ENCODE measurements around the gene PRCP.
A peak's percentile ranks its signal among the peaks of the same experiment; 100 is the strongest.
"Not testable (repeated sequence)": the region's sequence is repeated elsewhere in the genome, so short reads cannot be mapped to it uniquely, and the experiment has no call there.

PRCP gene

DNA sequence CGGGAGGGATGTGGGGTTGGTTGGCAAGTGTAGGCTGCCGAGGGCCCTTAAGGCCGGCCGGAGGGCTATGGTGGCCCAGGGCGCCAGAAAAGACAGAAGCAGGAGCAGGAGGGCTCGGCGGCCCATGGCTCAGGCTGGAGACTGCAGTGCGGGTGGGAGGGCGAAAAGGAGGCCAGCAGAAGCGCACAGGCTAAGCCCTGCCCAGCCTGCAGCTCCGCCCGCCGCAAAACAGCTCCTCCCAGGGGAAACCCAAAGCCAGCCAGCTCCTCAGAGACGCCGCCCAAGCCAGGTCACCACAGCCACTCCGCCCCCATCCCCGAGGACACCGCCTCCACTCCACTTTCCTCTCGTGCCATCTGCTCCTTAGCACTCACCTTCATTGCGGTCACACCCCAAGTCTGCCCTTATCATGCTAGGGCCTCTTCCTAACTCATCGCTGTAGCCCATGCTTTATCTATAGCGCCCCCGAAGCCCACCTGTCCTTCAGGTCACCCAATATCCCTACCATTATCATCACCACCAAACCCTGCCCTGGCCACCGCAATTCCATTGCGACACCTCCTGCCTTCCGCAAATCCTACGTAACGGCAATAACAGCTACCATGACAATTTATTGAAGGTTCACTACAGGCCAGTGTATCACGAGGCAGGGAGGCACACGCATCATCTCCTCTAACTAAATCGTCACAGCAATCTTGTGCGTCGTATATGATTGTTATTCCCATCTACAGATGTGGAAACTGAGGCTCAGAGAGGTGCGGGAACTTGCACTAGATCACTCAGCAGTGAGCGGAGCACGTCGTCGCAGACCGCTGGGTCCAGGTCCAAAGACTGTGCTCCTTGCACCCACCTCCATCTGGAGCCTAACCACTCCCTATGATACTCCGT is at the start of gene PRCP:
Gene PRCP, minus strand, starts transcription at position 154 of the 888 bp plus-strand sequence. Its CDS starts 28 bp downstream, at position 126.
- peak; percentile 84 to 87 (median 84) for DNase-seq (ENCODE audit: low read depth in 3 of 3)

DNA sequence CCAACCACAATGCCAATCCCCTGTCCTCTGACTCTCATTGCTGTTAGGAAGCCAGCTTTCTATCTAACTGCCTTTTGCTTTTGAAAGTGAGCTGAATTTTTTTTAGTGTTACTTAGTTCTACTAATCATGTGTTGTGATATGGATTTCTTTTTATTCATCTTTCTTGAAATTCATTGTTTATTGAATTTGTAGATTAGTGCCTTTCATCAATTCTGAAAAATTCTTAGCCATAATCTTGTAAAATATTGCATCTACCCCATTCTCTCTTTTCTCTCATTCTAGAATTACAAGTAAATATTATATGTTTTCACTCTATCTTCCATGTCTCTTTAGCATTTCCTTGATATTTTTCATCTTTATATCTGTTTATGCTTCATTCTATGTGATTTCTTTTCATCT is 49.1 kb upstream of the PRCP start:
- no peak for DNase-seq (ENCODE audit: low read depth in 3 of 3)

DNA sequence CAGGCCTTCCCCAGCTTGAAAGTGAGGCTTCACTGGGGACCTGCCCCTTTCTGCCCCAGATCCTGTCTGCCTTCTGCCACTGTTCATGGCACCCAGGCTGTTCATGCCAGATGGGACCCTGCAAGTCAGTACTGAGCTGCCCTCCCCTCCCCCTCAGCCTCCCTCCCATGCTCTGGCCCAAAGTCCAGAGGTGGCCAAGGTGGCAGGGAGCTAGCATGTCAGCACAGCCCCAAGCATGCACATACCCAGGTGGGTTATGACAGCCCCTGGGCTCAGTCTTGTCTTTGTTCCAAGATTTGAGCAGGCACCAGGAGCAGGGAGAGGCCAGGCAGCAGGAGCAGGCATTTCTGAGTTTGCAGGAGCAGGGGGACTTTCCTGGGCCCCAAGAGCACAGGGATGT is 45.5 kb upstream of the PRCP start:
- no peak for DNase-seq (ENCODE audit: low read depth in 3 of 3)

DNA sequence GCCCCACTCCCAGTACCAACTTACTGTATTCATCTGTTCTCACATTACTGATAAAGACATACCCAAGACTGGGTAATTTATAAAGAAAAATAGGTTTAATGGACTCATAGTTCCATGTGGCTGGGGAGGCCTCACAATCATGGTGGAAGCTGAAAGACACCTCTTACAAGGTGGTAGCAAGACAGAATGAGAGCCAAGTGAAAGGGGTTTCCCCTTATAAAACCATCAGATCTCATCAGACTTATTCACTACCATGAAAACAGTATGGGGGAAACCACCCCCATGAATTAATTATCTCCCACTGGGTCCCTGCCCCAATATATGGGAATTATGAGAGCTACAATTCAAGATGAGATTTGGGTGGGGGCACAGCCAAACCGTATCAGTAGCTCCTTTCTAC is 44.8 kb upstream of the PRCP start:
- not testable (repeated sequence) for DNase-seq (ENCODE audit: low read depth in 3 of 3)

DNA sequence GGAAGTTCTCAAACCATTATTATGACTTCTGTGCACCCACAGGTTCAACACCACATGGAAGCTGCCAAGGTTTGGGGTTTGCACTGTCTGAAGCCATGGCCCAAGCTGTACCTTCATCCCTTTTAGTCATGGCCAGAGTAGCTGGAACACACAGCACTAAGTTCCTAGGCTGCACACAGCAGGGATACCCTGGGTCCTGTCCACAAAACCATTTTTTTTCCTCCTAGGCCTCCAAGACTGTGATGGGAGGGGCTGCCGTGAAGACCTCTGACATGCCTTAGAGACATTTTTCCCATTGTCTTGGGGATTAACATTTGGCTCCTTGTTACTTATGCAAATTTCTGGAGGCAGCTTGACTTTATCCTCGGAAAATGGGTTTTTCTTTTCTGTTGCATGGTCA is 44.0 kb upstream of the PRCP start:
- no peak for DNase-seq (ENCODE audit: low read depth in 3 of 3)

DNA sequence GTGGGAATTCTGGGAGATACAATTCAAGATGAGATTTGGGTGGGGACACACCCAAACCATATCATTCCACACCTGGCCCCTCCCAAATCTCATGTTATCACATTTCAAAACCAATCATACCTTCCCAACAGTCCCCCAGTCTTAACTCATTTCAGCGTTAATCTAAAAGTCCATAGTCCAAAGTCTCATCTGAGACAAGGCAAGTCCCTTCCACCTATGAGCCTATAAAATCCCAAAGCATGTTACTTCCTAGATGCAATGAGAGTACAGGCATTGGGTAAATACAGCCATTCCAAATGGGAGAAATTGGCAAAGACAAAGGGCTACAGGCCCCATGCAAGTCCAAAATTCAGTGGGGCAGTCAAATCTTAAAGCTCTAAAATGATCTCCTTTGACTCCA is 43.2 kb upstream of the PRCP start:
- DNase-seq (ENCODE audit: low read depth in 3 of 3): not testable (repeated sequence)

DNA sequence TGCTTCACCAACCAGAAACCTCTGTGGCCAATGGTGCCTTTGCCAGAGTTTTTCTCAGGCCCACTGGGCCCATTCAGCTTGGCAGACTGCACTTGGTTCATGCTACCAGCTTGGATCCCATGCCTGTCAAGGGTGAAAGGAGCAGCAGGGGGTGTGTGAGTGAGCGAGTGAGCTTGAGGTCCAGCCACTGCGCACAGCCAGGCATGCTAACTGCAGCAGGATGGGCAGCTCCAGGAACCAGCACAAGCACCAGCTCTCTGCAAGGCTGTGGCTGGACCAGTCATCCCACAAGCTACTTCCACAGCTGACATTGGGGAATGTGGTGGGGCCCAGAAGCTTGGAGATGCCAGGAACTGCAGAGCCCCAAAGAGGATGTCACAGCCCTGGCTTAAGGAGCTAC is 42.1 kb upstream of the PRCP start:
- DNase-seq (ENCODE audit: low read depth in 3 of 3): no peak

DNA sequence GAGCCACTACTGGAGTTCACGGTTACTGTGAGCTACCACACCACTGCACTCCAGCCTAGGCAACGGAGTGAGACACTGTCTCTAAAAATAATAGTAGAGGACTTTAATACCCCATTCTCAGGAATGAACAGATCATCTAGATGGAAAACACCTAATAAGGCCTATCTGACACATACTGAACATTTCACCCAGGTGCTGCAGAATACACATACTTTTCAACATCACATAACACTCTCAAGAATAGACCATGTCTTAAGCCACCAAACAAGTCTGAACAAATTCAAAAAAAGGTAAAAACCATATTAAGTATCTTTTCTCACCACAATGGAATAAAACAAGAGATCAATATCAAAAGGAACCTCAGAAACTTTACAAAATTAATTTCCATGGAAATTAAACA is 39.2 kb upstream of the PRCP start:
- DNase-seq (ENCODE audit: low read depth in 3 of 3): no peak

DNA sequence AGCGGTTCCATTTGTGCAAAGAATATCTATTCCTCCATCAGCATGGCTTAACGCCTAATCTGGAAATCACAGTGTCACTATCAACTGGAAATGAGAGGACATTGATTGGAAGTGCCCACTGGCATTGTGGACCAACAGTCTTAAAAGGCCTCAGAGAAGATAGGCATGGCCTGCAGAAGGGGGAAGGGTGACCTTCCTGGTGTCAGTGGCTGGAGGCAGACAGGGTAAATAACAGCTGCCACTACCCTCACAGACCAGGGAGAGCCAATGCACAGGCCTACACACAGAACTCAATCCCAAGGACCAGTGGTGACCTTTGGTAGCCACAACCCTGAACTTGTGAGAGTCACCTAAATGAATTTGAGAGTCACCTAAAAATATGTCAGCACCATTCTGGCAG is 37.3 kb upstream of the PRCP start:
- no peak for DNase-seq (ENCODE audit: low read depth in 3 of 3)

DNA sequence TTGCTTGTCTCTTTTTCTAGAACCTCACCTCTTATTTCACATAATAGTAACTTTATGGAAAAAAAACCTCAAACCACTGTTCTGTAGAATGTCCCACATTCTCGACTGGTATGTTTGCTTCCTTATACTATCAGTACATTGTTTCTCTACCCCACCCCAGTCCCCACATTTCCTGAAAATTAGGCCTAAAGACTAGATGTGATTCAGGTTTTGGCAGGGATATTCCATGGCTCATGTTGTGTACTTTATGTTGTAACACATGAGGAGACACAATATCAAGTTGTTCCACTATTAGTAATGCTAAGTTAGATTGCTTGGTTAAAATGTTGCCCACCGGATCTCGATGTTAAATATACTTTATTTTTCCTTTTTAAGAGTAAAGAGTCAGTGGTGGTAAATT is 36.0 kb upstream of the PRCP start:
- DNase-seq (ENCODE audit: low read depth in 3 of 3): no peak

DNA sequence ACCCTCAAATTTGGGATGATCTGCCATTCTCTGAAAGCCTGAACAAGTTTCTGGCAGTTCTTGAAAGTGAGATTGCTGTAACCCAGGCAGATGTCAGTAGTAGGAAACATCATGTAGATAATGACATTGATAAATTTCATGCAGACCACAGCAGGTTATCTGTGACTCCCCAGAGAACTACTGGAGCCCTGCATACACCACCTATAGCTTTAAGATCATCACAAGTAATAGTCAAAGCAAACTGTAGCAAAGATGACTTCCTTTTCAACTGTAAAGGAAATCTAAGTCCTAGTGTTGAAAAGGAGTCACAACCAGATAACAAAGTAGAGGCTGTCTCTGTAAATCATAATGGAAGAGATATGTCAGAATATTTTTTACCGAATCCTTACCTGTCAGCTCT is 32.3 kb upstream of the PRCP start:
- DNase-seq (ENCODE audit: low read depth in 3 of 3): no peak

DNA sequence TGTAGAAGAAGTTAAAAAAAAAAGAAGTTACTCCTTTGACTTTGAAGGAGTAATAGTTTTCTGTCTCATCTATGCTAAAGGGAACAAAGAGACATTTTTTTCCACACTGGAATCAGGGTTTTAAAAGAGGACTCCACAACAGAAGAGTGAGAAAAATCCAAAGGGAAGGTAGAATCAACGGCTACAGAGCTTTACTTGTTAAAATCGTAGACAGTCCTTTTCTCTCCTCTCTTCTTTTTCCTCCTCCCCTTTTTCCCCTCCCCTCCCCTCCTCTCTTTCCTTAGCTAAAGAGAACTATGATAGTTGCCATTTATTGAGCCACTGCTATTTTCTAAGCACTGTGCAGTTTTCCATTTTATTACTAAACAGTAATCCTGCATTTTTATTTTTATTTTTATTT is 30.5 kb upstream of the PRCP start:
- DNase-seq (ENCODE audit: low read depth in 3 of 3): no peak

DNA sequence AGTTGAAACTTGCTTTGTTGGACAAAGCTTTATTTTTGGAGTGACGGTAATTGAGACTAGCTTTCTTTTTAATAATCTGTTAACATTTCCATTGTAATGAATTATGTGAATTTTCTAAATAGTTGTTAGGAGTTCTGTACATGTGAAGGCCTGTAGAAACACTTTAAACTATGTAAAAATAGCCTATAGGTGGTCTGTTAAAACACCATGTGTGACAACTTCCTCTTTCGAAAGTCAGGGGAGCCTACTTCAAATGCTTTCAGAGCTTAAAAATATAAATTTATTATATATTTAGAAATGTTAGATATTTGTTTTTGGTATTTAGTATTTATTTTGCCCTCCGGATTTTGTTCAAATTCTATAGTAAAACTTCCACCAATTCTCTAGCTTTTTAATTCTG is 30.0 kb upstream of the PRCP start:
- DNase-seq (ENCODE audit: low read depth in 3 of 3): no peak

DNA sequence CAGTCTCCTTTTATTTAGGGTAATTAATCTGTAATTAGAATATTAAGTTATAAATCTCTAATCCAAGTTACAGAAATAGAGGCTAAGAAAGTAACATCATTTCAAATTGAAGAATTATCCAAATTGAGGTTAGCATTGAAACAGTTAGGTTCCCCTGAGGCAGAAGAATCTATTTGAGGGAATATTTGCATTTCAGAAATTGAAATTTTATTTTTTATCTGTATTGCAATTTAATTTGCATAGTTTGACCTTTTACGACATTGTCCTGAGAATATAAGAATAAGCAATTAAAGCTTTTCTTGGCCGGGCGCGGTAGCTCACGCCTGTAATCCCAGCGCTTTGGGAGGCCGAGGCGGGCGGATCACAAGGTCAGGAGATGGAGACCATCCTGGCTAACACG is 28.9 kb upstream of the PRCP start:
- DNase-seq (ENCODE audit: low read depth in 3 of 3): no peak

DNA sequence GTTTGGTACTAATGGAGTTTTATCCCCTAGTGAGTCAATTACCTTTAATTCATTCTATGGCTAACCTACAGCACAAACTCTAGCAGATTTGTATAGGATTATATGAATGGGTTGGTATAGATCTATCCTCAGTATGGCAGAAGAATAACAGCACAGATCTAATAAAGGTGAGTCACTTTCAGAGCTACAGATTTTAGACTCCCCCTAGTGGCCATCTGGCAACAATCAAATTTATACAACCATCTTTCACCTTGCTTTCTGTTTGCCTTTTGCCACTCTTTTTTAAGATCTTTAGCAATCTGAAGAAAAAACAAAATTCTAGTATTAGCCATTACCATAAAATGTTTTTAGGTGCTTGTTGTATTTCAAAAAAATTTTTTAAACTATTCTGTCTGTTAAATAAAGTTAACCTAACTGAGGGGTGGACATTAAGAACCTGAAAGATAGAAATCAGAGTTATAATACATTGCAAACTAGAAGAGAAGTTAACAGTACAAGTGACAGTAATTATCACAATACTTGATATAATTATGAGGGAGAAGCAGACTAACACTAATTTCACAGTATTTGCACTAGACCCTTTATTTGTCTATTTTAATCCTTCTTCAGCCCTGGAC is 27.1 kb upstream of the PRCP start:
- DNase-seq (ENCODE audit: low read depth in 3 of 3): peak in 1 of 3 experiments; percentile 20

DNA sequence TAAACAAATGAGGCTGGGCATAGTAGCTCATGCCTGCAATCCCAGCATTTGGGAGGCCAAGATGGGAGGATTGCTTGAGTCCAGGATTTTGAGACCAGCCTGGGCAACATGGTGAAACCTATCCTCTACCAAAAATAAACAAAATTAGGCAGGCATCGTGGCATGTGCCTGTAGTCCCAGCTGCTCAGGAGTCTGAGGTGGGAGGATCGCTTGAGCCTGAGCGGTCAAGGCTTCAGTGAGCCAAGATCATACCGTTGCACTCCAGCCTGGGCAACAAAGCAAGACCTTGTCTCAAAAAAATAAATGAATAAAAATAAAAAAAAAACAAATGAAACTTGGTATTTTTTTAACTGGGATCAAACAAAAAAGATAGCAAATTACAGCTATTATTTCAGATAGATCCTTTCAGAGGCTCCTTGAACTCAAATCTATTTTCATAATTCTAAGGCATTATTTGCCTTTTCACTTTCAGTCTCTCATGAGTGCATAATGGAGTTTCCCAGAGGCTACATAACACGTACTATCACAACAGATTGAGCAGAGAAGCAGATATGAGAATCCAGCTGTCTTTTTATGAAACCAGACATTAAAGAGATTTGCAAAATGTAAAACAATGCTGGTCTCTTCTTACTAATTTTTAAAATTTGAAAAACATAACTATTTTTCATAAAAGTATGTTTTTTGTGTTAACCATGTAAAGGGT is 24.4 kb upstream of the PRCP start:
- DNase-seq (ENCODE audit: low read depth in 3 of 3): no peak

DNA sequence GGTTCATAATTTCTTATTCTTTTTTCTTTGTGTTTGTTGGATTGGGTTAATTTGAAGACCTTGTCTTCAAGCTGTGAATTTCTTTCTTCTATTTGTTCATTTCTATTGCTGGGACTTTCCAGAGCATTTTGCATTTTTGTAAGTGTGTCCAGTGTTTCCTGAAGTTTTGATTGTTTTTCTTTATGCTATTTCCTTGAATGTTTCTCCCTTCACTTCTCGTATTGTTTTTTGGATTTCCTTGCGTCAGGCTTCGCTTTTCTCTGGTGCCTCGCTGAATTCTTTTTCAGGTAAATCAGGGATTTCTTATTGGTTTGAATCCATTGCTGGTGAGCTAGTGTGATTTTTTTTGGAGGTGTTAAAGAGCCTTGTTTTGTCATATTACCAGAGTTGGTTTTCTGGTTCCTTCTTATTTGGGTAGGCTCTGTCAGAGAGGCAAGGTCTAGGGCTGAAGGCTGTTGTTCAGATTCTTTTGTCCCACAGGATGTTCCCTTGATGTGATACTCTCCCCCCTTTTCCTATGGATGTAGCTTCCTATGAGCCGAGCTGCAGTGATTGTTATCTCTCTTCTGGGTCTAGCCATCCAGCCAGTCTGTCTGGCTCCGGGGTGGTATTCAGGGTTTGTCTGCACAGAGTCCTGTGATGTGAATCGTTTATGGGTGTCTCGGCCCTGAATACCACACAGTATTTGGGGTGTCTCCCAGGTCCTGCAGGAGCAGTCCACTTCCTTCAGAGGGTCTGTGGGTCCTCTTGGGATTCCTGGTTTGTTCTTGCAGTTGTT is 22.4 kb upstream of the PRCP start:
- not testable (repeated sequence) for DNase-seq (ENCODE audit: low read depth in 3 of 3)

DNA sequence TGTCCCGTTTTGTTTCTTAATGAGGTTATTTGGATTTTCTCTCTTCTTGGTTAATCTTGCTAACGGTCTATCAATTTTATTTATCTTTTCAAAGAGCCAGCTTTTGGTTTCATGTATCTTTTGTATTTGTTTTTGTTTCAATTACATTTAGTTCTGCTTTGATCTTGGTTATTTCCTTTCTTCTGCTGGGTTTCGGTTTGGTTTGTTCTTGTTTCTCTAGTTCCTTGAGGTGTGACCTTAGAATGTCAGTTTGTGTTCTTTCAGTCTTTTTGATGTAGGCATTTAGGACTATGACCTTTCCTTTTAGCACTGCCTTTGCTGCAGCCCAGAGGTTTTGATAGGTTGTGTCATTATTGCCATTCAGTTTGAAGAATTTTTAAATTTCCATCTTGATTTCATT is 20.0 kb upstream of the PRCP start:
- not testable (repeated sequence) for DNase-seq (ENCODE audit: low read depth in 3 of 3)

DNA sequence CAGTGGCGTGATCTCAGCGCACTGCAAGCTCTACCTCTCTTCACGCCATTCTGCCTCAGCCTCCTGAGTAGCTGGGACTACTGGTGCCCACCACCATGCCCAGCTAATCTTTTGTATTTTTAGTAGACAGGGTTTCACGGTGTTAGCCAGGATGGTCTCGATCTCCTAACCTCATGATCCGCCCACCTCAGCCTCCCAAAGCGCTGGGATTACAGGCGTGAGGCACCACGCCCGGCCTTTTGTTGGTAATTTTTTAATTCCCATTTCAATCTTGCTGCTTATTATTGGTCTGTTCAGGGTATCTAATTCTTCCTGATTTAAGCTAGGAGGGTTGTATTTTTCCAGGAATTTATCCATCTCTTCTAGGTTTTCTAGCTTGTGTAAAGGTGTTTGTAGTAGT is 19.6 kb upstream of the PRCP start:
- not testable (repeated sequence) for DNase-seq (ENCODE audit: low read depth in 3 of 3)

DNA sequence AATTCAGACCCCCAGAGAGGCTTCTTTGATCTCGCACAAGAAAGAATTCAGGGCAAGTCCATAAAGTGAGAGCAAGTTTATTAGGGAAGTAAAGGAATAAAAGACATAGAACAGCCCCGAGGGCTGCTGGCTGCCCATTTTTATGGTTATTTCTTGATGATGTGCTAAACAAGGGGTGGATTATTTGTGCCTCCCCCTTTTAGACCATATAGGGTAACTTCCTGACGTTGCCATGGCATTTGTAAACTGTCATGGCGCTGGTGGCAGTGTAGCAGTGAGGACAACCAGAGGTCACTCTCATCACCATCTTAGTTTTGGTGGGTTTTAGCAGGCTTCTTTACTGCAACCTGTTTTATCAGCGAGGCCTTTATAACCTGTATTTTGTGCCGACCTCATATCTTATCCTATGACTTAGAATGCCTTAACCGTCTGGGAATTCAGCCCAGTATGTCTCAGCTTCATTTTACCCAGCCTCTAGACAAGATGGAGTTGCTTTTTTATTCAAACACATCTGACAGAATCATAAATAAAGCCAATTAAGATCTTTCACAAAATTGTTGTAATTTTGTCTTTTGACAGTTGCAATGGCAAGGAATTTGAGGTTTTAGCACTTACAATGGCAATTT is 8.9 kb upstream of the PRCP start:
- DNase-seq (ENCODE audit: low read depth in 3 of 3): no peak

DNA sequence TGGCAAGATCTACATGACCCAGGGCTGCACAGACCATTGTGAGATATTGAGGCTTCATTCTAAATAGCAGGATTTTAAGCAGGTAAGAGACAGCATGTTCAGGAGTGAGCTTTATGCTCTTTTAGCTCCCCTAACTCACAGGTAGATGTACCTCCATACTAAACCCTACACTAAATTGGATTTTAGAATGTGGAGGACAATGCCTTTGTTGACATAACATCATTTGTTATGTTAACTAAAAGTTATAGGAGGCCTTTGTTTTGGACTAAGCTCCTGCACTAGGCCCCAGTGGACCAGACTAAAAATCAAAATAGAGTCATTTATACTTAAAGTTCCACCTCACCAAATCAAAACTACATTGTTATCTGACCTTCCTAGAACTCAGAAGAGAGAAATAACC is 8.1 kb upstream of the PRCP start:
- no peak for DNase-seq (ENCODE audit: low read depth in 3 of 3)

DNA sequence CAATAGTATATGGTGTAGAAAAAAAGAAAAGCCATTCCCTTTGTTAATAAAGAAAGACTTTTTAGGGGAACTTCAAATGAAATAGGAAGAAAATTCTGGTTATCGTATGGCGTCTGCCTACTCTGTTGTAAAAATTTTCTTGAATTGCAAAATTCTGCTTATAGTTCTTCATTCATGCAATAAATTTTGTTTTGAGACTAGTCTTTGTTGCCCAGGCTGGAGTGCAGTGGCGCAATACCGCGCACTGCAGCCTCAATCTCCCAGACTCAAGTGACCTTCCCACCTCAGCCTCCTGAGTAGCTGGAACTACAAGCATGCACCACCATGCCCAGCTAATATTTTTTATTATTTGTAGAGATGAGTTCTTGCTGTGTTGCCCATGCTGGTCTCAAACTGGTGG is 7.1 kb upstream of the PRCP start:
- no peak for DNase-seq (ENCODE audit: low read depth in 3 of 3)

Data from stimulated activated CD4-positive, alpha-beta T cell treated with anti-CD3 and anti-CD28 coated beads, TNF-alpha, amount 100 ng/mL, for 4 hours (primary cell).